Upper lobe of right lung (tissue), 1 donor: ENCODE measurements around the gene SLK. TPM values are rescaled to one million over a fixed set of nuclear protein-coding genes. Genes with fewer than 3 reads are reported as not detected.

Source experiments
- ATAC-seq: fragments of 200-7000 bp; cut with Tn5 transposase; one replicate; pipeline ENCODE4 v1.9.1; 2020; ENCODE audit warnings: mild to moderate bottlenecking, moderate library complexity
- DNase-seq: peaks from one replicate; pipeline ENCODE4 v3.0.0-alpha.2; 2020
- H3K27ac ChIP-seq: fragments of 200-600 bp; one replicate; pipeline ENCODE4 v1.8.0; 2022
- H3K27me3 ChIP-seq: fragments of 200-600 bp; one replicate; pipeline ENCODE4 v1.8.0; 2022; ENCODE audit warnings: mild to moderate bottlenecking
- H3K36me3 ChIP-seq: fragments of 200-600 bp; one replicate; pipeline ENCODE4 v1.8.0; 2022
- H3K4me1 ChIP-seq: fragments of 200-600 bp; one replicate; pipeline ENCODE4 v1.8.0; 2022
- H3K4me3 ChIP-seq: fragments of 200-600 bp; one replicate; pipeline ENCODE4 v1.8.0; 2022; ENCODE audit warnings: mild to moderate bottlenecking
- H3K9me3 ChIP-seq: fragments of 200-600 bp; one replicate; pipeline ENCODE4 v1.8.0; 2022
- intact Hi-C: fragments of 100-400 bp; cut with DNase I; formaldehyde crosslinking; loops from one replicate; pipeline ENCODE4 v1.11.0; 2022
- total RNA-seq: library from RNA; stranded (reverse); fragmentation: NEBNext Ultra II Directional; extraction: Animal tissue kit (Norgen Biotek cat#: 25700); gene quantifications from one replicate; pipeline ENCODE4 v1.2.1, GENCODE V29; 2021
- TF ChIP-seq, protein P1 (sequence below): fragments of 200-600 bp; IDR thresholded peaks from one replicate; pipeline ENCODE4 v1.8.0; 2022; ENCODE audit warnings: antibody characterized with exemption
- donor health status: DM: no; HTN: yes; CAD: no; lungs with severe emphysema.

SLK gene
- total RNA-seq, 1 donor from 2014 or later: 46.7 TPM

DNA sequence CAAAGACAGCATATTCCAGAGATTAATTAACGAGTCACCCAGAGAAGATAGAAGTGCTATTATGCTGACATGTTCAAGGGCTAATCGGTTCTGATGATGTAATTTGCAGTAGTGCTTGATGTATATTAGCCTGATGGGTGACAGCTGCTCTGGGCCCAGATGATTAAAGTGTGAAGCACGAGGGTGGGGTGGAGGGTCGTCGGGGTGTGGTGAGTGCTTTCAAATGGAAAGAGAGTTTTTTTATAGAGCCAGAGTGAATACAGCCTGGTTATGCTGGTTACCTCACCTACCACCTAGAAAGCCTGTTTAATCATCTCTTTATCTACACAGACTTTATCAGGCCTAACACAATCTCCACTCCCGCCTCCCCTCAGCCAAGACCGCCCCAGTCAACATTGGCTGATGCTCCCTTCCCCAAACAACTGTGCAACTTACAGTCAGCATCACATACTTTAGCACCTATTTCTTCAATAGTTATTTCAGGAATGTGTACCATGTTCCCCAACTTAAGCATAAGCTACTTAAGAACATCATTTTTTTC, 37.5 kb upstream of the SLK start:
- no peak for DNase-seq
- no peaks in the 10 kb centered on the region for H3K27me3 ChIP-seq
- TF ChIP-seq, protein P1, sequence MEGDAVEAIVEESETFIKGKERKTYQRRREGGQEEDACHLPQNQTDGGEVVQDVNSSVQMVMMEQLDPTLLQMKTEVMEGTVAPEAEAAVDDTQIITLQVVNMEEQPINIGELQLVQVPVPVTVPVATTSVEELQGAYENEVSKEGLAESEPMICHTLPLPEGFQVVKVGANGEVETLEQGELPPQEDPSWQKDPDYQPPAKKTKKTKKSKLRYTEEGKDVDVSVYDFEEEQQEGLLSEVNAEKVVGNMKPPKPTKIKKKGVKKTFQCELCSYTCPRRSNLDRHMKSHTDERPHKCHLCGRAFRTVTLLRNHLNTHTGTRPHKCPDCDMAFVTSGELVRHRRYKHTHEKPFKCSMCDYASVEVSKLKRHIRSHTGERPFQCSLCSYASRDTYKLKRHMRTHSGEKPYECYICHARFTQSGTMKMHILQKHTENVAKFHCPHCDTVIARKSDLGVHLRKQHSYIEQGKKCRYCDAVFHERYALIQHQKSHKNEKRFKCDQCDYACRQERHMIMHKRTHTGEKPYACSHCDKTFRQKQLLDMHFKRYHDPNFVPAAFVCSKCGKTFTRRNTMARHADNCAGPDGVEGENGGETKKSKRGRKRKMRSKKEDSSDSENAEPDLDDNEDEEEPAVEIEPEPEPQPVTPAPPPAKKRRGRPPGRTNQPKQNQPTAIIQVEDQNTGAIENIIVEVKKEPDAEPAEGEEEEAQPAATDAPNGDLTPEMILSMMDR: no peak
- H3K9me3 ChIP-seq: no peaks in the 10 kb centered on the region
- H3K4me1 ChIP-seq: no peaks in the 10 kb centered on the region
- intact Hi-C loops: no loop called here
- H3K27ac ChIP-seq: no peak overlapping the region
- no peak overlapping the region for H3K4me3 ChIP-seq
- no peak for ATAC-seq
- no peaks in the 10 kb centered on the region for H3K36me3 ChIP-seq

GRCh38 chr10:103930449-103930848, 36.5 kb upstream of the SLK start:
- intact Hi-C loops: no loop called here
- ATAC-seq (no peak), DNase-seq (no peak)
- no peak overlapping the region for H3K4me3 ChIP-seq
- no peaks in the 10 kb centered on the region for H3K4me1 ChIP-seq
- H3K9me3 ChIP-seq: no peaks in the 10 kb centered on the region
- H3K27me3 ChIP-seq: no peaks in the 10 kb centered on the region
- H3K27ac ChIP-seq: no peak overlapping the region
- no peaks in the 10 kb centered on the region for H3K36me3 ChIP-seq
- TF ChIP-seq, protein P1: no peak

DNA sequence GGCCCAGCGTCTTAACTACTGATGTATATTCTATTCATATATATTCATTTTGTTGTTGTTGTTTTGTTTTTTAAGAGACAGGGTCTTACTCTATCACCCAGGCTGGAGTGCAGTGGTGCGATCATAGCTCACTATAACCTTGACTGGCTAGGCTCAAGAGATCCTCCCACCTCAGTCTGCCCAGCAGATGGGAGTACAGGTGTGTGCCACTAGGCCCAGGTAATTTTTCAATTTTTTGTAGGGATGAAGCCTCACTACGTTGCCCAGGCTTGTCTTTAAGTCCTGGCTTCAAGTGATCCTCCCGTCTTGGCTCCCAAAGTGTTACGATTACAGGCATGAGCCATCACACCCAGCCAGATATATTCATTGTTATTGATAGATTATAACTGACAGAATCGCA, 36.1 kb upstream of the SLK start:
- ATAC-seq: no peak
- intact Hi-C loops: no loop called here

DNA sequence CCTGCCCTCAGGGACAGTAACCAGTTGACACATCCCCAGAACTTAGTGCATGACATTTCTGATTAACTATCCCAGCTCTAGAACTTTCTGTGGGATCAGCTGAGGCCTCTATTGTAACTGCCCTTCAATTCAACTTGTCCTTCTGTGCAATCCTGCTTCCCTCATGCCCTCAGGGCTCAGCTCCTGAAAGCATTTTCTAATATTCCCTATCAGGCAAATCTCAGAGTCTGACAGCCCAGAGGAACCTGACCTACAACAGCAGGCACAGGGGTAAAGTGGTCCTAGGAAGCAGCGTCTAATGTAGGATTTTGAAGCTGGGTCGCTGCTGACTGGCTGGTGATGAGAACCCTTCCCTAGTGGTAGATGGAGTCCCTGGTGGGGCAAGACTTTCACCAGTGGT, 35.3 kb upstream of the SLK start:
- DNase-seq (no peak), ATAC-seq (no peak)
- no peak overlapping the region for H3K27ac ChIP-seq
- intact Hi-C loops: no loop called here
- no peaks in the 10 kb centered on the region for H3K36me3 ChIP-seq
- no peaks in the 10 kb centered on the region for H3K9me3 ChIP-seq
- no peaks in the 10 kb centered on the region for H3K4me1 ChIP-seq
- no peak overlapping the region for H3K4me3 ChIP-seq
- no peaks in the 10 kb centered on the region for H3K27me3 ChIP-seq
- TF ChIP-seq, protein P1: no peak

More for the DNA sequence above, 36.1 kb upstream of the SLK start:
- Histone ChIP-seq H3K9me3 (no peaks in the 10 kb centered on the region), H3K27me3 (no peaks in the 10 kb centered on the region), H3K4me3 (no peak overlapping the region), H3K4me1 (no peaks in the 10 kb centered on the region), H3K36me3 (no peaks in the 10 kb centered on the region), H3K27ac (no peak overlapping the region)
- TF ChIP-seq, protein P1: no peak
- DNase-seq: no peak

DNA sequence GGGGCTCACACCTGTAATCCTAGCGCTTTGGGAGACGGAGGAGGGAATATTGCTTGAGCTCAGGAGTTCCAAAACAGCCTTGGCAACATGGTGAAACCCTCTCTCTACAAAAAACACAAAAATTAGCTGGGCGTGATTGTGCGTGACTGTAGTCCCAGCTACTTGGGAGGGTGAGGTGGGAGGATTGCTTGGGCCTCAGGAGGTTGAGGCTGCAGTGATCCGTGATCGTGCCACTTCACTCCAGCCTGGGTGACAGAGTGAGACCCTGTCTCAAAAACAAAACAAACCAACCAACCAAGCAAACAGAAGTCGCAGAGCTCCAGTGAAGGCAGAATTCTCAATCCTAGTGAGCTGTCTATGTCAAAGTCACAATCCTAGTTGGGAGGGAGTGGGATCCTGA, 34.7 kb upstream of the SLK start:
- intact Hi-C loops: no loop called here
- no peaks in the 10 kb centered on the region for H3K36me3 ChIP-seq
- no peak overlapping the region for H3K27ac ChIP-seq
- no peaks in the 10 kb centered on the region for H3K4me1 ChIP-seq
- no peaks in the 10 kb centered on the region for H3K27me3 ChIP-seq
- H3K4me3 ChIP-seq: no peak overlapping the region
- ATAC-seq (no peak), DNase-seq (no peak)
- no peaks in the 10 kb centered on the region for H3K9me3 ChIP-seq
- TF ChIP-seq, protein P1: no peak

- peak; percentile 27 for ATAC-seq
- intact Hi-C loops: no loop called here
- TF ChIP-seq, protein P1: no peak
Observed at GRCh38 chr10:103932971-103933370, 34.0 kb upstream of the SLK start.

More at GRCh38 chr10:103932971-103933370, 34.0 kb upstream of the SLK start:
- Histone ChIP-seq H3K4me3 (no peak overlapping the region), H3K9me3 (no peaks in the 10 kb centered on the region), H3K27ac (no peak overlapping the region), H3K36me3 (no peaks in the 10 kb centered on the region), H3K4me1 (no peaks in the 10 kb centered on the region), H3K27me3 (no peaks in the 10 kb centered on the region)
- no peak for DNase-seq
